K562 (cell line): ENCODE data around the gene APEX1. TPM values are rescaled to one million over a fixed set of nuclear protein-coding genes. Genes with fewer than 3 reads are reported as not detected.

ENCODE experiments used
- ETV6 ChIP-seq, 3 experiments: fragments of 150-350 bp in 1 of 3; sonication (generic) in 1 of 3; formaldehyde crosslinking in 1 of 3; IDR thresholded peaks; 2 replicates each; pipeline versions ENCODE4 v1.6.1 to v1.8.0; 2014 to 2022; ENCODE audit warnings: borderline replicate concordance in 2 of 3, low read depth in 2 of 3, antibody characterized with exemption in 1 of 3, low read length in 1 of 3, mild to moderate bottlenecking in 1 of 3, missing genetic modification reagents in 1 of 3
- L3MBTL2 ChIP-seq: fragments of 450-650 bp; IDR thresholded peaks from 2 replicates; pipeline ENCODE4 v1.6.1; 2016; ENCODE audit warnings: mild to moderate bottlenecking, moderate library complexity
- MAFF ChIP-seq: IDR thresholded peaks from 2 replicates; pipeline ENCODE4 v1.6.1; 2012; ENCODE audit warnings: low read length, improper control_type of control experiment
- MYC ChIP-seq, 2 experiments: fragments of 250-450 bp in 1 of 2; sonication (Bioruptor Pico) in 1 of 2; IDR thresholded peaks; 2 replicates each; pipeline versions ENCODE4 v1.5.1 to v1.6.1; 2012 to 2021; ENCODE audit warnings: low read depth in 2 of 2, borderline replicate concordance in 1 of 2, improper control_type of control experiment in 1 of 2, low read length in 1 of 2, mild to moderate bottlenecking in 1 of 2, moderate library complexity in 1 of 2
- NBN ChIP-seq: fragments of 450-650 bp; IDR thresholded peaks from 2 replicates; pipeline ENCODE4 v1.6.1; 2016; ENCODE audit warnings: low read depth, mild to moderate bottlenecking
- NCOA6 ChIP-seq: fragments of 450-650 bp; IDR thresholded peaks from 2 replicates; pipeline ENCODE4 v1.6.1; 2017; ENCODE audit warnings: mild to moderate bottlenecking
- SPI1 ChIP-seq: IDR thresholded peaks from 2 replicates; pipeline ENCODE4 v1.6.1; 2011; ENCODE audit warnings: low read depth, low read length, control low read depth, borderline replicate concordance
- TGIF2 ChIP-seq: sonication (generic); formaldehyde crosslinking; IDR thresholded peaks from 2 replicates; pipeline ENCODE4 v1.8.1; 2022; ENCODE audit warnings: mild to moderate bottlenecking, missing genetic modification reagents, moderate library complexity
- polyA plus RNA-seq, 8 experiments: library from polyadenylated mRNA; depleted of rRNA in 4 of 8; stranded (reverse) in 5 of 8; unstranded in 3 of 8; fragments of >200 nt; fragmentation: Nextera tagmentation in 2 of 8; fragmentation: Illumina TruSeq in 1 of 8; extraction: Ambion mirVana in 2 of 8; extraction: Trizol in 1 of 8; gene quantifications; 2 replicates each; pipeline versions ENCODE4 v1.2.1 to v1.2.3, GENCODE V29; 2011 to 2014; ENCODE audit warnings: inconsistent platforms in 1 of 8, missing spikeins in 1 of 8
- total RNA-seq, 7 experiments: library from RNA; depleted of rRNA in 6 of 7; stranded (reverse); fragments of >200 nt in 6 of 7; fragmentation: Illumina TruSeq in 2 of 7; extraction: Trizol in 2 of 7; gene quantifications; 2 replicates each; pipeline versions ENCODE4 v1.2.1 to v1.2.3, GENCODE V29; 2011 to 2021; ENCODE audit warnings: low replicate concordance in 1 of 7
- TF ChIP-seq, protein P1 (sequence below): fragments of 450-650 bp; IDR thresholded peaks from 2 replicates; pipeline ENCODE4 v1.6.1; 2016; ENCODE audit warnings: mild to moderate bottlenecking, moderate library complexity
- TF ChIP-seq, protein P2 (sequence below): sonication (generic); formaldehyde crosslinking; IDR thresholded peaks from 2 replicates; pipeline ENCODE4 v1.8.1; 2023; ENCODE audit warnings: mild to moderate bottlenecking, missing genetic modification reagents, moderate library complexity
- TF ChIP-seq, protein P3 (sequence below), 2 experiments: fragments of 450-650 bp in 1 of 2; sonication (generic) in 1 of 2; formaldehyde crosslinking in 1 of 2; IDR thresholded peaks in 1 of 2; conservative IDR thresholded peaks in 1 of 2; 2 replicates each; pipeline versions ENCODE4 v1.6.1 to v1.8.1; 2016 to 2023; ENCODE audit warnings: mild to moderate bottlenecking in 2 of 2, moderate library complexity in 2 of 2, inconsistent platforms in 1 of 2, missing genetic modification reagents in 1 of 2

Gene APEX1
- total and polyA plus RNA-seq, 9 of the 15 experiments (the other 6 are each of a cell fraction or from before 2014, with no cell fraction given), result 50.2 to 274 (median 158) TPM

DNA sequence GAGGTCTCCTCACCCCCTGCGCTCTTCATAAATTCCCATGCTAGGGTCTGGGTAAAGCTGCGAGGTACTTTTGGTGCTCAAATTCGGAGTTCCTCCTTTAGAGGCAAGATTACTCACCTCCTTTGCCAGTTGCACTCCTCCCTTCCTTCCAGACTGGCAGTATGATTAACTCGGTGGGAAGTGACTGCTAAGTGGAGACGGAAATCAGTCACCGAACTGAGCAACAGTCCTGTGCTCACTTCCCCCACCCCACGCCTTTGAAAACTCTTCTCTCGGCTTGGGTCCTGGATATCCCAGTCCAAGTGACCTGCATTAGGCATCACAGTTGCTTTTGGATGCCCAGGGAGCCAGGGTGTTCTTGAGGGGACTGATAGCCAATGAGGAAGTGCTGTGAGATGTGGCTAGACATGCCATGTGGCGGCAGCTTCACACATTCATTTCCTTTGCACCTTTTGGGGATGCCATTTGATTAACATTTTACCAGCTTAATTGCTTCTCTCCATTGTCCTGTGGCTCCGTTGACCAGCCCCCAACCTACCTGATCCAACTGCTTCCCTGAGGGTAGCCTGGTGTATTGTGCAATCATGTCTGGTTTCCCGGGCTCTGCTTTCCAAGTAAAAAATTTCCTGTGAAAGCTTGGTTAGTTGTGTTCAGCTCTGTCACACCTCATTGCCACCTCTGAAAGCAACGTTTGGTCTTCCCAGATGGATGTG, 15.0 kb downstream of the APEX1 start (continued):
- TF ChIP-seq, protein P1, sequence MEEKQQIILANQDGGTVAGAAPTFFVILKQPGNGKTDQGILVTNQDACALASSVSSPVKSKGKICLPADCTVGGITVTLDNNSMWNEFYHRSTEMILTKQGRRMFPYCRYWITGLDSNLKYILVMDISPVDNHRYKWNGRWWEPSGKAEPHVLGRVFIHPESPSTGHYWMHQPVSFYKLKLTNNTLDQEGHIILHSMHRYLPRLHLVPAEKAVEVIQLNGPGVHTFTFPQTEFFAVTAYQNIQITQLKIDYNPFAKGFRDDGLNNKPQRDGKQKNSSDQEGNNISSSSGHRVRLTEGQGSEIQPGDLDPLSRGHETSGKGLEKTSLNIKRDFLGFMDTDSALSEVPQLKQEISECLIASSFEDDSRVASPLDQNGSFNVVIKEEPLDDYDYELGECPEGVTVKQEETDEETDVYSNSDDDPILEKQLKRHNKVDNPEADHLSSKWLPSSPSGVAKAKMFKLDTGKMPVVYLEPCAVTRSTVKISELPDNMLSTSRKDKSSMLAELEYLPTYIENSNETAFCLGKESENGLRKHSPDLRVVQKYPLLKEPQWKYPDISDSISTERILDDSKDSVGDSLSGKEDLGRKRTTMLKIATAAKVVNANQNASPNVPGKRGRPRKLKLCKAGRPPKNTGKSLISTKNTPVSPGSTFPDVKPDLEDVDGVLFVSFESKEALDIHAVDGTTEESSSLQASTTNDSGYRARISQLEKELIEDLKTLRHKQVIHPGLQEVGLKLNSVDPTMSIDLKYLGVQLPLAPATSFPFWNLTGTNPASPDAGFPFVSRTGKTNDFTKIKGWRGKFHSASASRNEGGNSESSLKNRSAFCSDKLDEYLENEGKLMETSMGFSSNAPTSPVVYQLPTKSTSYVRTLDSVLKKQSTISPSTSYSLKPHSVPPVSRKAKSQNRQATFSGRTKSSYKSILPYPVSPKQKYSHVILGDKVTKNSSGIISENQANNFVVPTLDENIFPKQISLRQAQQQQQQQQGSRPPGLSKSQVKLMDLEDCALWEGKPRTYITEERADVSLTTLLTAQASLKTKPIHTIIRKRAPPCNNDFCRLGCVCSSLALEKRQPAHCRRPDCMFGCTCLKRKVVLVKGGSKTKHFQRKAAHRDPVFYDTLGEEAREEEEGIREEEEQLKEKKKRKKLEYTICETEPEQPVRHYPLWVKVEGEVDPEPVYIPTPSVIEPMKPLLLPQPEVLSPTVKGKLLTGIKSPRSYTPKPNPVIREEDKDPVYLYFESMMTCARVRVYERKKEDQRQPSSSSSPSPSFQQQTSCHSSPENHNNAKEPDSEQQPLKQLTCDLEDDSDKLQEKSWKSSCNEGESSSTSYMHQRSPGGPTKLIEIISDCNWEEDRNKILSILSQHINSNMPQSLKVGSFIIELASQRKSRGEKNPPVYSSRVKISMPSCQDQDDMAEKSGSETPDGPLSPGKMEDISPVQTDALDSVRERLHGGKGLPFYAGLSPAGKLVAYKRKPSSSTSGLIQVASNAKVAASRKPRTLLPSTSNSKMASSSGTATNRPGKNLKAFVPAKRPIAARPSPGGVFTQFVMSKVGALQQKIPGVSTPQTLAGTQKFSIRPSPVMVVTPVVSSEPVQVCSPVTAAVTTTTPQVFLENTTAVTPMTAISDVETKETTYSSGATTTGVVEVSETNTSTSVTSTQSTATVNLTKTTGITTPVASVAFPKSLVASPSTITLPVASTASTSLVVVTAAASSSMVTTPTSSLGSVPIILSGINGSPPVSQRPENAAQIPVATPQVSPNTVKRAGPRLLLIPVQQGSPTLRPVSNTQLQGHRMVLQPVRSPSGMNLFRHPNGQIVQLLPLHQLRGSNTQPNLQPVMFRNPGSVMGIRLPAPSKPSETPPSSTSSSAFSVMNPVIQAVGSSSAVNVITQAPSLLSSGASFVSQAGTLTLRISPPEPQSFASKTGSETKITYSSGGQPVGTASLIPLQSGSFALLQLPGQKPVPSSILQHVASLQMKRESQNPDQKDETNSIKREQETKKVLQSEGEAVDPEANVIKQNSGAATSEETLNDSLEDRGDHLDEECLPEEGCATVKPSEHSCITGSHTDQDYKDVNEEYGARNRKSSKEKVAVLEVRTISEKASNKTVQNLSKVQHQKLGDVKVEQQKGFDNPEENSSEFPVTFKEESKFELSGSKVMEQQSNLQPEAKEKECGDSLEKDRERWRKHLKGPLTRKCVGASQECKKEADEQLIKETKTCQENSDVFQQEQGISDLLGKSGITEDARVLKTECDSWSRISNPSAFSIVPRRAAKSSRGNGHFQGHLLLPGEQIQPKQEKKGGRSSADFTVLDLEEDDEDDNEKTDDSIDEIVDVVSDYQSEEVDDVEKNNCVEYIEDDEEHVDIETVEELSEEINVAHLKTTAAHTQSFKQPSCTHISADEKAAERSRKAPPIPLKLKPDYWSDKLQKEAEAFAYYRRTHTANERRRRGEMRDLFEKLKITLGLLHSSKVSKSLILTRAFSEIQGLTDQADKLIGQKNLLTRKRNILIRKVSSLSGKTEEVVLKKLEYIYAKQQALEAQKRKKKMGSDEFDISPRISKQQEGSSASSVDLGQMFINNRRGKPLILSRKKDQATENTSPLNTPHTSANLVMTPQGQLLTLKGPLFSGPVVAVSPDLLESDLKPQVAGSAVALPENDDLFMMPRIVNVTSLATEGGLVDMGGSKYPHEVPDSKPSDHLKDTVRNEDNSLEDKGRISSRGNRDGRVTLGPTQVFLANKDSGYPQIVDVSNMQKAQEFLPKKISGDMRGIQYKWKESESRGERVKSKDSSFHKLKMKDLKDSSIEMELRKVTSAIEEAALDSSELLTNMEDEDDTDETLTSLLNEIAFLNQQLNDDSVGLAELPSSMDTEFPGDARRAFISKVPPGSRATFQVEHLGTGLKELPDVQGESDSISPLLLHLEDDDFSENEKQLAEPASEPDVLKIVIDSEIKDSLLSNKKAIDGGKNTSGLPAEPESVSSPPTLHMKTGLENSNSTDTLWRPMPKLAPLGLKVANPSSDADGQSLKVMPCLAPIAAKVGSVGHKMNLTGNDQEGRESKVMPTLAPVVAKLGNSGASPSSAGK, result peak; percentile 7; the same call in 1 of the 2 replicates
- TF ChIP-seq L3MBTL2 (peak; percentile 51), NCOA6 (no peak), TGIF2 (CRISPR knock-in tag) (no peak), ETV6 (IDR thresholded peaks at IDR 0.05; ENCODE audit: borderline replicate concordance in 1 of 2, low read depth in 2 of 2, low read length in 1 of 2) (peak in 1 of 2 experiments; percentile 40; a peak in 2 of 4 replicates), ETV6 (CRISPR knock-in tag; IDR thresholded peaks at IDR 0.05; ENCODE audit: borderline replicate concordance) (no peak), MAFF (no peak), MYC (IDR thresholded peaks at IDR 0.05; ENCODE audit: low read depth, low read length) (peak; percentile 47; the same call in 1 of the 2 replicates), MYC (CRISPR knock-in tag; IDR thresholded peaks at IDR 0.05; ENCODE audit: borderline replicate concordance, low read depth) (no peak), SPI1 (peak; percentile 90), NBN (no peak)
- TF ChIP-seq, protein P2, sequence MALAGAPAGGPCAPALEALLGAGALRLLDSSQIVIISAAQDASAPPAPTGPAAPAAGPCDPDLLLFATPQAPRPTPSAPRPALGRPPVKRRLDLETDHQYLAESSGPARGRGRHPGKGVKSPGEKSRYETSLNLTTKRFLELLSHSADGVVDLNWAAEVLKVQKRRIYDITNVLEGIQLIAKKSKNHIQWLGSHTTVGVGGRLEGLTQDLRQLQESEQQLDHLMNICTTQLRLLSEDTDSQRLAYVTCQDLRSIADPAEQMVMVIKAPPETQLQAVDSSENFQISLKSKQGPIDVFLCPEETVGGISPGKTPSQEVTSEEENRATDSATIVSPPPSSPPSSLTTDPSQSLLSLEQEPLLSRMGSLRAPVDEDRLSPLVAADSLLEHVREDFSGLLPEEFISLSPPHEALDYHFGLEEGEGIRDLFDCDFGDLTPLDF (CRISPR knock-in tag), result 0 out of 2 replicates have a peak, but pooled peaks have one; percentile 28
- TF ChIP-seq, protein P3, sequence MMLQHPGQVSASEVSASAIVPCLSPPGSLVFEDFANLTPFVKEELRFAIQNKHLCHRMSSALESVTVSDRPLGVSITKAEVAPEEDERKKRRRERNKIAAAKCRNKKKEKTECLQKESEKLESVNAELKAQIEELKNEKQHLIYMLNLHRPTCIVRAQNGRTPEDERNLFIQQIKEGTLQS (IDR thresholded peaks at IDR 0.05), result 0 out of 2 replicates have a peak, but pooled peaks have one; percentile 23
- TF ChIP-seq, protein P3 (CRISPR knock-in tag; conservative IDR thresholded peaks at IDR 0.05), result no peak
